HG02938 (cell line): ENCODE measurements around the gene CSAD.
A peak's percentile ranks its signal among the peaks of the same experiment; 100 is the strongest.
"Not testable (repeated sequence)": the region's sequence is repeated elsewhere in the genome, so short reads cannot be mapped to it uniquely, and the experiment has no call there.

ENCODE experiments used
- ATAC-seq: cut with Tn5 transposase; IDR thresholded peaks from one replicate; pipeline ENCODE4 v1.9.1; 2021; ENCODE audit warnings: mild to moderate bottlenecking, moderate library complexity; ENCODE audit not compliant: unreplicated experiment

The CSAD gene

GRCh38 chr12:53181935-53182334 is 1.2 kb upstream of the CSAD start:
- no peak for ATAC-seq

GRCh38 chr12:53180931-53181645 is 363 bp upstream of the CSAD start:
- ATAC-seq: peak; percentile 44

DNA sequence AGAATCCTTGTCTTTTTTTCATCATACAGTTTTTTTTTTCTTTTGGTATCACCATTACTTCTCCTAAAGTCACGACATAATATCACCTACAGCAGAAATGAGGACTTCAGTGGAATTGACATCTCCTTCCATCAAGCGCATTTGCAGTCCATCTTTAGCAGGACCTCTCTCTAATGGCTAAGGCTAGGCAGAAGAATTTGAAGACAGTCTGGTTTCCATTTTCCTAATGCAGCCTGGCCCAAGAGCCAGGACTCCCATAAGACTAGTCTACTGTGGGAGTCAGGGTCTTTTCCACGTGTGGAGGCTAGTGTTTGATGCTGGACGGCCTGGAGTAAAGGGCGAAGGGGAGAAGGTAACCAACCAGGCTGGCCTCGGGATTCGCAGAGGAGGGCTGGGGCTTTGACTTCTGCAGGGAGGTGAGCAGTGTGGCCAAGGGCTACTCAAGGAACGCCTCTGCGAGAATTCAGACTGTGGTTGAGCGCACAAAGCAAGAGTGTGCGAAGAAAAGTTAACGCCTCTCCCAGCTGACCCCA is 972 bp downstream of the CSAD start:
- peak; percentile 25 for ATAC-seq

- not testable (repeated sequence) for ATAC-seq
Measured at GRCh38 chr12:53178803-53179202, 1.9 kb downstream of the CSAD start.

GRCh38 chr12:53177447-53177846 is 3.3 kb downstream of the CSAD start:
- ATAC-seq: not testable (repeated sequence)

- no peak for ATAC-seq
Measured at GRCh38 chr12:53176750-53177149, 4.0 kb downstream of the CSAD start.

DNA sequence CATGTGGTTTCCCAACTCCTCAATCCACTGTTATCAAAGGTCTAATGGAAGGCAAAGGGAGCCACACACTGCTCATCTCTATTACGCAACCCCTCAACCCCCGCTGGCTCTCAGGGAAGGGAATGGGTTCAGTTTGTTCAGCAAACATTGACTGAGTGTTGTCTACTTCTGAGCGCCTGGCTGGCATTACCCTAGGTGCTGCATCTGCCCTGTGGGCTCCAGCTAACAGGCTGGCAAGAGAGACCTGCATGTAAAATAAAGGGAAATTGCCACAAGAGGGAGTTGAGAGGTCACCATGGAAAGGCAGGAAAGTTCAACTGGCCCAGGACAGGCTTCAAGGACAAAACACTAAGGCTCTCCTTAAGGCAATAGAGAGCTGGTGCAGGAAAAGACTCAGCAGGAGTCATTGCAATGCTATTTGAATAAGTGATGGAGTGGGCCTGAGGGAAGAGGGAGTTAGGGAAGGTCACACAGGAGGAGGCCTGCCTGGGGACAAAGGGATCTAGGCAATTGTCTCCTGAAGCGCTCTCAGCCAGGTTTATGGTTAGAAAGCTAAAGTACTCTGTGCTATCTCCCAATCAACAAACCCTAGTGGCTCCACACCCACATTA is 5.7 kb downstream of the CSAD start:
- ATAC-seq: no peak

DNA sequence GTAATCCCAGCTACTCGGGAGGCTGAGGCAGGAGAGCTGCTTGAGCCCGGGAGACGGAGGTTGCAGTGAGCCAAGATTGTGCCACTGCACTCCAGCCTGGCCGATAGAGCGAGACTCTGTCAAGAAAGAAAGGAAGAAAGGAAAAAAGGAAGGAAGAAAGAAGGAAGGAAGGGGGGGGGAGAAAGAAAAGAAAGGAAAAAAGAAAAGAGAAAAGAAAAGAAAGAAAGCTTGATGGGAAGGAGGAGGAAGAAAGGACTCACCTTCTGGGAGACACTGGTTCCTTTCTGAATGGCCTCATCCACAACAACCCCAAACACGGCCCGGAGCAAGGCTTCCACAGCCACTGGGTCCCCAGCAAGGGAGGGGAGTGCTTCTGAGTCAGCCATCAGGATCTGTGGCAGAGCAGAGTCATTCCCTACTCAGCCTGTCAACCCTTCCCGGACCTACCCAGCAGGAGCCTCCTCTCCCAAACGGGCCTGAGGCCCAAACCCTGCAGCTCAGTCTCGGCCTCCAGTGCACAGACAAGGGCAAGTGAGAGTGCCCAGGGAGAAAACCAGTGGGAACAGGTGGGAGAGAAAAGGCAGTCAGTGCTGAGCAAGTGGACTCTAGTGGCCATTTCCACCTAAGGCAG is 7.5 kb downstream of the CSAD start:
- no peak for ATAC-seq

GRCh38 chr12:53172352-53172751 is 8.4 kb downstream of the CSAD start:
- ATAC-seq: no peak

GRCh38 chr12:53171725-53172329 is 8.9 kb downstream of the CSAD start:
- ATAC-seq: no peak

DNA sequence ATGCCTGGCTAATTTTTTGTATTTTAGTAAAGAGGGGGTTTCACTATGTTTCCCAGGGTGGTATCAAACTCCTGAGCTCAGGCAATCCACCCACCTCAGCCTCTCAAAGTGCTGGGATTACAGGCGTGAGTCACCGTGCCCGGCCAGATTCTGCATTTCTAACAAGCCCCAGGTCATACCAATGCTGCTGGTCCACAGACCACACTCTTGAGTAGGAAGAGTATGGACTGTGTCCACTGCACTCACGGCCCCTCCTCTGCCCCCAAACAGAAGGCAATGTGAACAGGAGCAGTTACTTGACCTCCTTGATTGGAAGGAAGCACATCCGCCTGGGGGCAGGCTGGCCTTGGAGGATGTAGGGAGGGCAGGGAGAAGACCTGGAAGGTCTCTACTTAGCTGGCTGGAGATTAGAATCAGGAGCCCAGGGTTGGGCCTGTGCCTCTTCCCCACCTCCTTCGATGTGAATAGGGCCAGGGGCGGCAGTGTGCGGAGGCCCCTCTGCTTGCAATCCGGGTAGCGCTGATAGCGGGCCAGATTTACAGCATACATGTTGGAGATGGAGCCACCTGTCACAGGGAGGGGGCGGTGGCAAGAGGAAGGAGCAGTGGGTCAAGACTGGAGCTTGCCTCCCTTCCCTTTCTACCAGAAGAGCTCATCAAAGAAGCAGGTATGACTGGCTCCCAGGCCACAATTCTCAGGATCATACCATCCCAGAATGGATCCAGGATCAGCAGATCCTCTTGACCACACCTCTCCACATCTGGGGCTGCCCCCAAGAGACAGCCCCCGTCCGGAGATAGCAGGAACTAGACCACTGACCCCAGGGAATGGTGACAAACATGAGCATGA is 9.6 kb downstream of the CSAD start:
- no peak for ATAC-seq

GRCh38 chr12:53170215-53170614 is 10.5 kb downstream of the CSAD start:
- ATAC-seq: no peak

DNA sequence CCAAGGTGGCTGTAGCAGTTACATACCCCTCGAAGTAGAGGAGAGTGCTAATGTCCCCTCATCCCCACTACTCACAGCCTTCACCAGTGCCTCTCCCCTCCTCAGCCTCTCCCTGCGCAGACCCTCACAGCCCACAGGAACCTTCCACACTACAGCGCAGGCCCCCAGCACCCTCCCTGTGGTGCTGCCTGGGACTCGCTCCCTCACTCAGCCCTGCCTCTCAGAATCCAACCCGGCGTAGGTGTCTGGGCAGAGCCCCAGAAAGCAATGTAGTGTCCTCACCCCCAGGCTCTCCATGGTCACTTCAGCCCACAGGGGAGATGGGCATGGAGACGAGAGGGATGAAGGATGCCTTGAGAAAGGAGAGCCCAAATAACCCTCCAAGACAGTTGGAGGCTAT is 11.1 kb downstream of the CSAD start:
- ATAC-seq: no peak

- ATAC-seq: no peak
Measured at GRCh38 chr12:53166837-53167236, 13.9 kb downstream of the CSAD start.

DNA sequence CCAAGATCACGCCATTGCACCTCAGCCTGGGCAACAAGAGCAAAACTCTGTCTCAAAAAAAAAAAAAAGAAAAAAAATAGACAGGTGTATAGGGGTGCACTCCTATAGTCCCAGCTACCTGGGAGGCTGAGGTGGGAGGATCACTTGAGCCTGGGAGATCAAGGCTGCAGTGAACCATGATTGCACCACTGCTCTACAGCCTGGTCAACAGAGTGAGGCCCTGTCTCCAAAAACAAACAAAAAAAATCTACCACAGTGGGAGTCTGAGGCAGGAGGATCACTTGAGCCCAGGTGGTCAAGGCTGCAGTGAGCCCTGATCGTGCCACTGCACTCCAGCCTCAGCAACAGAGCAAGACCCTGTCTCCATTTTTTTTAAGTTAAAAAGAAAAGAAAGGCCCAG is 17.7 kb downstream of the CSAD start:
- ATAC-seq: not testable (repeated sequence)

- ATAC-seq: no peak
Measured at GRCh38 chr12:53161119-53161911, 19.4 kb downstream of the CSAD start.

- ATAC-seq: no peak
Measured at GRCh38 chr12:53160673-53161072, 20.1 kb downstream of the CSAD start.

DNA sequence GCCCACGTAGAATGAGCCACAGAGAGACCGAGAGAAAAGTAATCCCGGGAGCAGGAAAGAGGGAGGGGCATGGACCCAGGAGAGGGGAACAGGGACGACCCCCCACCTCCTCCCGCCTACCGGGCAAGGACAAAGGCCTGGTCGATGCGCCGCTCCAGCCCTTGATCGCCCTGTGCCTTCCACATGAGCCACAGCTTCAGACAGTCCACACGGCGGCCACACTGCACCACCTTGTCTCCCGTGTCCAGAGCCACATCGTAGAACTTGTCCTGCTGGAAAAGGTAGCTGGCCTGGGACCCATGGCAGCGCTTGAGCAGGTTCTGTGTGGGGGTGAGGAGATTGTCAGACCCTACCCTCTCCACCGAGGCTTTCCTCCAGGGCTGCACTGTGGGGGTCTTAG is 20.7 kb downstream of the CSAD start:
- no peak for ATAC-seq

GRCh38 chr12:53159195-53159839 is 21.4 kb downstream of the CSAD start:
- ATAC-seq: peak; percentile 62
